Neural cell (in vitro differentiated cells): ENCODE results near the gene LHFPL6. TPM values are rescaled to one million over a fixed set of nuclear protein-coding genes. Genes with fewer than 3 reads are reported as not detected.

ENCODE experiments used
- H2AFZ ChIP-seq: fragments of 200-600, 300-800 bp; sonication (generic), shearing (Covaris generic); 2 replicates; pipeline ENCODE4 v1.6.0; 2014; ENCODE audit warnings: low read depth, mild to moderate bottlenecking, antibody characterized with exemption, low read length, moderate library complexity
- H3F3A ChIP-seq: fragments of 200-600 bp; shearing (Covaris generic); 2 replicates; pipeline ENCODE4 v1.6.1; 2016; ENCODE audit warnings: mild to moderate bottlenecking, moderate library complexity, mixed read lengths, antibody characterized with exemption, low read length; ENCODE audit not compliant: insufficient read depth, poor library complexity, severe bottlenecking
- H3K27ac ChIP-seq: fragments of 200-600, 300-800 bp; sonication (generic), shearing (Covaris generic); 2 replicates; pipeline ENCODE4 v1.5.1; 2014; ENCODE audit warnings: mild to moderate bottlenecking, low read length, moderate library complexity
- H3K27me3 ChIP-seq: fragments of 300-800, 200-600 bp; sonication (generic), shearing (Covaris generic); 2 replicates; pipeline ENCODE4 v1.6.0; 2014; ENCODE audit warnings: mild to moderate bottlenecking, low read depth, low read length, moderate library complexity; ENCODE audit not compliant: insufficient read depth
- H3K36me3 ChIP-seq: fragments of 300-800, 200-600 bp; sonication (generic), shearing (Covaris generic); 2 replicates; pipeline ENCODE4 v1.5.1; 2014; ENCODE audit warnings: mild to moderate bottlenecking, antibody characterized with exemption, low read length, moderate library complexity; ENCODE audit not compliant: insufficient read depth
- H3K4me2 ChIP-seq: fragments of 300-800, 200-600 bp; sonication (generic), shearing (Covaris generic); 2 replicates; pipeline ENCODE4 v1.6.0; 2014; ENCODE audit warnings: mild to moderate bottlenecking, low read length
- H3K4me3 ChIP-seq: fragments of 300-800, 200-600 bp; sonication (generic), shearing (Covaris generic); 2 replicates; pipeline ENCODE4 v1.5.1; 2014; ENCODE audit warnings: mild to moderate bottlenecking, low read length, moderate library complexity
- H3K79me2 ChIP-seq: fragments of 200-600 bp; shearing (Covaris generic); replicated peaks from 2 replicates; pipeline ENCODE4 v1.6.0; 2014; ENCODE audit warnings: mild to moderate bottlenecking, low read length, moderate library complexity; ENCODE audit not compliant: insufficient read depth
- H3K9ac ChIP-seq: fragments of 300-800, 200-600 bp; sonication (generic), shearing (Covaris generic); 2 replicates; pipeline ENCODE4 v1.6.1; 2016; ENCODE audit warnings: mild to moderate bottlenecking, low read length, mixed read lengths
- H3K9me2 ChIP-seq: fragments of 200-600 bp; shearing (Covaris generic); 2 replicates; pipeline ENCODE4 v1.6.1; 2016; ENCODE audit warnings: mild to moderate bottlenecking, low read length, mixed read lengths; ENCODE audit not compliant: insufficient read depth
- H3K9me3 ChIP-seq: fragments of 200-600, 300-800 bp; sonication (generic), shearing (Covaris generic); 2 replicates; pipeline ENCODE4 v1.6.1; 2016; ENCODE audit warnings: mild to moderate bottlenecking, mixed run types, low read length, moderate library complexity, mixed read lengths
- H4K20me1 ChIP-seq: fragments of 200-600 bp; shearing (Covaris generic); 2 replicates; pipeline ENCODE4 v1.6.1; 2016; ENCODE audit warnings: mild to moderate bottlenecking, mixed run types; ENCODE audit not compliant: insufficient read depth
- EP300 ChIP-seq: fragments of 450-650 bp; conservative IDR thresholded peaks from 2 replicates; pipeline ENCODE4 v1.6.1; 2014; ENCODE audit warnings: antibody characterized with exemption, mild to moderate bottlenecking, moderate library complexity; ENCODE audit not compliant: poor library complexity, severe bottlenecking
- EZH2 ChIP-seq: fragments of 200-600, 300-800 bp; shearing (Covaris generic), sonication (generic); IDR thresholded peaks from 2 replicates; pipeline ENCODE4 v1.6.1; 2014; ENCODE audit warnings: antibody characterized with exemption, low read length, borderline replicate concordance, mild to moderate bottlenecking; ENCODE audit not compliant: insufficient read depth, poor library complexity, severe bottlenecking
- MXI1 ChIP-seq: fragments of 450-650 bp; conservative IDR thresholded peaks from 2 replicates; pipeline ENCODE4 v1.6.1; 2014; ENCODE audit warnings: antibody characterized with exemption, mild to moderate bottlenecking; ENCODE audit not compliant: poor library complexity, severe bottlenecking
- POLR2AphosphoS5 ChIP-seq: IDR thresholded peaks from 2 replicates; pipeline ENCODE4 v1.6.1; 2012
- RAD21 ChIP-seq: fragments of 450-650 bp; conservative IDR thresholded peaks from 2 replicates; pipeline ENCODE4 v1.6.1; 2014; ENCODE audit warnings: antibody characterized with exemption, mild to moderate bottlenecking, moderate library complexity
- SMC3 ChIP-seq: fragments of 450-650 bp; conservative IDR thresholded peaks from 2 replicates; pipeline ENCODE4 v1.6.1; 2014; ENCODE audit warnings: antibody characterized with exemption, mild to moderate bottlenecking, moderate library complexity; ENCODE audit not compliant: poor library complexity
- TAF1 ChIP-seq: IDR thresholded peaks from 2 replicates; pipeline ENCODE4 v1.6.1; 2012; ENCODE audit warnings: low read depth
- polyA plus RNA-seq: library from polyadenylated mRNA; depleted of rRNA; stranded (reverse); fragments of >200 nt; gene quantifications from 2 replicates; pipeline ENCODE4 v1.2.3, GENCODE V29; 2014
- TF ChIP-seq, protein P1 (sequence below): IDR thresholded peaks from 2 replicates; pipeline ENCODE4 v1.6.1; 2012; ENCODE audit warnings: borderline replicate concordance
- TF ChIP-seq, protein P2 (sequence below): fragments of 450-650 bp; IDR thresholded peaks from 2 replicates; pipeline ENCODE4 v1.5.1; 2014; ENCODE audit warnings: antibody characterized with exemption, mild to moderate bottlenecking, moderate library complexity; ENCODE audit not compliant: poor library complexity, severe bottlenecking

The LHFPL6 gene
- polyA plus RNA-seq, 1 donor from 2014 or later: 36.3 TPM

DNA sequence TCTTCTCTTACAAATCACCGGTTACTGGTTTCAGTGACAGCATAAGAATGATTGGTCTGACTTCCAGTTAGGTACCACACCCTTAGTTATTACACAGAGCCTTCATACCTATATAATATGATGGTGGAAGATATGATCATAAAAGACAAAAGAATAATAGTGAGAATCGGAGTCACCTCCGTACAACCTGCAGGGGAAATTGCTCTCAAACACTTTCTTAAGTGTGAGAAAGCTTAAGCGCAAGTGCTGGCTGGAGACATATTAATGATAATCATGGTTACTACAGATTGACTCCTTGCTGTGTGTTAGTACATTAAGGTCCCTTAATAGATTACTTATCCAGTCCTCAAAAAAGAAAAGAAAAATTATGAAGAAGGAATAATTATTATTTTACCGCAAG is 1.8 kb upstream of the LHFPL6 start:
- Histone ChIP-seq H3K9me3 (no peaks in the 10 kb centered on the region), H3K4me3 (no peak overlapping the region), H3K9me2 (no peaks in the 10 kb centered on the region), H3K79me2 (peaks cover 28% of the 10 kb centered on the region), H4K20me1 (no peaks in the 10 kb centered on the region), H3K27me3 (no peaks in the 10 kb centered on the region), H3K9ac (no peak overlapping the region), H3F3A (no peaks in the 10 kb centered on the region), H3K27ac (no peak overlapping the region), H3K36me3 (no peaks in the 10 kb centered on the region), H3K4me2 (no peak overlapping the region), H2AFZ (no peak overlapping the region)
- TF ChIP-seq EP300: no peak
- TF ChIP-seq, protein P1, sequence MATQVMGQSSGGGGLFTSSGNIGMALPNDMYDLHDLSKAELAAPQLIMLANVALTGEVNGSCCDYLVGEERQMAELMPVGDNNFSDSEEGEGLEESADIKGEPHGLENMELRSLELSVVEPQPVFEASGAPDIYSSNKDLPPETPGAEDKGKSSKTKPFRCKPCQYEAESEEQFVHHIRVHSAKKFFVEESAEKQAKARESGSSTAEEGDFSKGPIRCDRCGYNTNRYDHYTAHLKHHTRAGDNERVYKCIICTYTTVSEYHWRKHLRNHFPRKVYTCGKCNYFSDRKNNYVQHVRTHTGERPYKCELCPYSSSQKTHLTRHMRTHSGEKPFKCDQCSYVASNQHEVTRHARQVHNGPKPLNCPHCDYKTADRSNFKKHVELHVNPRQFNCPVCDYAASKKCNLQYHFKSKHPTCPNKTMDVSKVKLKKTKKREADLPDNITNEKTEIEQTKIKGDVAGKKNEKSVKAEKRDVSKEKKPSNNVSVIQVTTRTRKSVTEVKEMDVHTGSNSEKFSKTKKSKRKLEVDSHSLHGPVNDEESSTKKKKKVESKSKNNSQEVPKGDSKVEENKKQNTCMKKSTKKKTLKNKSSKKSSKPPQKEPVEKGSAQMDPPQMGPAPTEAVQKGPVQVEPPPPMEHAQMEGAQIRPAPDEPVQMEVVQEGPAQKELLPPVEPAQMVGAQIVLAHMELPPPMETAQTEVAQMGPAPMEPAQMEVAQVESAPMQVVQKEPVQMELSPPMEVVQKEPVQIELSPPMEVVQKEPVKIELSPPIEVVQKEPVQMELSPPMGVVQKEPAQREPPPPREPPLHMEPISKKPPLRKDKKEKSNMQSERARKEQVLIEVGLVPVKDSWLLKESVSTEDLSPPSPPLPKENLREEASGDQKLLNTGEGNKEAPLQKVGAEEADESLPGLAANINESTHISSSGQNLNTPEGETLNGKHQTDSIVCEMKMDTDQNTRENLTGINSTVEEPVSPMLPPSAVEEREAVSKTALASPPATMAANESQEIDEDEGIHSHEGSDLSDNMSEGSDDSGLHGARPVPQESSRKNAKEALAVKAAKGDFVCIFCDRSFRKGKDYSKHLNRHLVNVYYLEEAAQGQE: no peak
- no peak for TF ChIP-seq SMC3
- TF ChIP-seq POLR2AphosphoS5: no peak
- TF ChIP-seq RAD21: no peak

DNA sequence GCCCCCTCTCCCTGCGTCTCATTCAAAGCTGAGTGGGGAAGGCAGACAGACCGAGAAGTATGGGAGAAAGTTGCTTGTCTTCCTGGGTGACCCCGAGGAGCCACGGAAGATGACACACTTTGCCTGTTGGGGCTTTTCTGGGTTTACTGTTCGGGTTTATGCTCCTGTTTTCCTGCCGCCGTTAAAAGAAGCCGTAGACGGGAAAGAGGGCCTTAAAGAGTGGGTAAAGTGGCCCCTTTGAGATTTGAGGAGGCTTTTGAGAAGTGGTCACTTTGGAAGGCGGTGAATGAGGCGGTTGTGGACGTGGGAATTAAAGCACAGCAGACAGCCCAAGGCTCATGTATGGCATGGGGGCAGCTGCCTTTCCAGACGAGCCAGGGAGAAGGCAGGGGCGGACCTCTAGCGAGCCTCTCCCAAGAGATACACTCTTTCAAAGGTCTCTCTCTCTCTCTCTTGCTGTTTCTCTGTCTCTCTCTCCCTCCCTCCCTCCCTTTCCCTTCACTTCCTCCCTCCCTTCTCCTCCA is 493 bp upstream of the LHFPL6 start:
- no peaks in the 10 kb centered on the region for H3K36me3 ChIP-seq
- H3K9me3 ChIP-seq: no peaks in the 10 kb centered on the region
- H3K9ac ChIP-seq: peak overlapping the region; percentile 67
- H3K27ac ChIP-seq: no peak overlapping the region
- no peaks in the 10 kb centered on the region for H3K27me3 ChIP-seq
- peak overlapping the region; percentile 86 for H3K4me3 ChIP-seq
- H4K20me1 ChIP-seq: no peaks in the 10 kb centered on the region
- no peak overlapping the region for H2AFZ ChIP-seq
- no peaks in the 10 kb centered on the region for H3F3A ChIP-seq
- peaks cover 40% of the 10 kb centered on the region for H3K79me2 ChIP-seq
- no peak overlapping the region for H3K4me2 ChIP-seq
- no peaks in the 10 kb centered on the region for H3K9me2 ChIP-seq
- no peak for TF ChIP-seq MXI1

DNA sequence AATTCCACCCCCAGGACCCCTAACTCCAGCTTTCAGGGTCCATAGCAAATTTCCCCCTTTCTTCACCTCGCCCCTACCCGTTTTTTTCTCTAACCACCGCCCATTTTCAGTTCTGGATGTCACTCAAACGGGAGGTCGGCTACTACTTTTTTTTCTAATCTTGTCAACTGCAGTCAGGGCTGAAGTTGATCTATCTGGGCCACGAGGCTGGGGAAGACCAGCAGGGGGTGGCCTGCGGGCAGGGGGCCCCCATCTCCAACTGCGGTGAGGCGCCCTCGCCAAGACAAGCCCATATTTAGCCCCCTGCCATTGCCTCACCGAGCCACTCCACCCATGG is 748 bp downstream of the LHFPL6 start:
- H2AFZ ChIP-seq: peak overlapping the region; percentile 30

More for the DNA sequence above, 748 bp downstream of the LHFPL6 start:
- Histone ChIP-seq H3K27ac (peak overlapping the region; percentile 11), H3K9me2 (no peaks in the 10 kb centered on the region), H3F3A (no peaks in the 10 kb centered on the region), H4K20me1 (no peaks in the 10 kb centered on the region), H3K79me2 (peaks cover 51% of the 10 kb centered on the region), H3K4me2 (peak overlapping the region; percentile 87), H3K9me3 (no peaks in the 10 kb centered on the region), H3K36me3 (no peaks in the 10 kb centered on the region), H3K27me3 (no peaks in the 10 kb centered on the region), H3K4me3 (peak overlapping the region; percentile 86), H3K9ac (peak overlapping the region; percentile 67)
- TF ChIP-seq, protein P1: no peak
- TF ChIP-seq TAF1: no peak
- TF ChIP-seq RAD21: no peak
- no peak for TF ChIP-seq MXI1
- no peak for TF ChIP-seq POLR2AphosphoS5
- TF ChIP-seq EP300: no peak
- TF ChIP-seq SMC3: no peak
- no peak for TF ChIP-seq EZH2
- TF ChIP-seq, protein P2, sequence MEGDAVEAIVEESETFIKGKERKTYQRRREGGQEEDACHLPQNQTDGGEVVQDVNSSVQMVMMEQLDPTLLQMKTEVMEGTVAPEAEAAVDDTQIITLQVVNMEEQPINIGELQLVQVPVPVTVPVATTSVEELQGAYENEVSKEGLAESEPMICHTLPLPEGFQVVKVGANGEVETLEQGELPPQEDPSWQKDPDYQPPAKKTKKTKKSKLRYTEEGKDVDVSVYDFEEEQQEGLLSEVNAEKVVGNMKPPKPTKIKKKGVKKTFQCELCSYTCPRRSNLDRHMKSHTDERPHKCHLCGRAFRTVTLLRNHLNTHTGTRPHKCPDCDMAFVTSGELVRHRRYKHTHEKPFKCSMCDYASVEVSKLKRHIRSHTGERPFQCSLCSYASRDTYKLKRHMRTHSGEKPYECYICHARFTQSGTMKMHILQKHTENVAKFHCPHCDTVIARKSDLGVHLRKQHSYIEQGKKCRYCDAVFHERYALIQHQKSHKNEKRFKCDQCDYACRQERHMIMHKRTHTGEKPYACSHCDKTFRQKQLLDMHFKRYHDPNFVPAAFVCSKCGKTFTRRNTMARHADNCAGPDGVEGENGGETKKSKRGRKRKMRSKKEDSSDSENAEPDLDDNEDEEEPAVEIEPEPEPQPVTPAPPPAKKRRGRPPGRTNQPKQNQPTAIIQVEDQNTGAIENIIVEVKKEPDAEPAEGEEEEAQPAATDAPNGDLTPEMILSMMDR: no peak
